Uterus (tissue), 2 donors: ENCODE data around the gene CCDC188.

Source experiments
- POLR2A ChIP-seq, 2 donors: fragments of 450-650 bp; IDR thresholded peaks; one replicate each; pipeline ENCODE4 v1.6.1; 2016; ENCODE audit warnings: antibody characterized with exemption in 2 of 2, mild to moderate bottlenecking in 1 of 2, moderate library complexity in 1 of 2
- TF ChIP-seq, protein P1 (sequence below), 4 experiments: fragments of 200-600 bp in 2 of 4; fragments of 450-650 bp in 2 of 4; sonication (generic) in 2 of 4; IDR thresholded peaks; one replicate each; pipeline ENCODE4 v1.5.1; 2016 to 2019; ENCODE audit warnings: antibody characterized with exemption in 4 of 4, mild to moderate bottlenecking in 2 of 4, moderate library complexity in 1 of 4

GRCh38 chr22:20185750-20186149, 34.9 kb upstream of the CCDC188 start:
- TF ChIP-seq, protein P1, sequence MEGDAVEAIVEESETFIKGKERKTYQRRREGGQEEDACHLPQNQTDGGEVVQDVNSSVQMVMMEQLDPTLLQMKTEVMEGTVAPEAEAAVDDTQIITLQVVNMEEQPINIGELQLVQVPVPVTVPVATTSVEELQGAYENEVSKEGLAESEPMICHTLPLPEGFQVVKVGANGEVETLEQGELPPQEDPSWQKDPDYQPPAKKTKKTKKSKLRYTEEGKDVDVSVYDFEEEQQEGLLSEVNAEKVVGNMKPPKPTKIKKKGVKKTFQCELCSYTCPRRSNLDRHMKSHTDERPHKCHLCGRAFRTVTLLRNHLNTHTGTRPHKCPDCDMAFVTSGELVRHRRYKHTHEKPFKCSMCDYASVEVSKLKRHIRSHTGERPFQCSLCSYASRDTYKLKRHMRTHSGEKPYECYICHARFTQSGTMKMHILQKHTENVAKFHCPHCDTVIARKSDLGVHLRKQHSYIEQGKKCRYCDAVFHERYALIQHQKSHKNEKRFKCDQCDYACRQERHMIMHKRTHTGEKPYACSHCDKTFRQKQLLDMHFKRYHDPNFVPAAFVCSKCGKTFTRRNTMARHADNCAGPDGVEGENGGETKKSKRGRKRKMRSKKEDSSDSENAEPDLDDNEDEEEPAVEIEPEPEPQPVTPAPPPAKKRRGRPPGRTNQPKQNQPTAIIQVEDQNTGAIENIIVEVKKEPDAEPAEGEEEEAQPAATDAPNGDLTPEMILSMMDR (IDR thresholded peaks at IDR 0.05) = no peak
- no peak for TF ChIP-seq POLR2A (IDR thresholded peaks at IDR 0.05)
